DOHH2 (cell line): ENCODE results near the gene LAMA5.

Experiments used
- H3F3A ChIP-seq: fragments of 200-600 bp; sonication (generic), shearing (Covaris generic); 2 replicates; pipeline ENCODE4 v1.6.0; 2016; ENCODE audit warnings: antibody characterized with exemption, mild to moderate bottlenecking; ENCODE audit not compliant: control insufficient read depth, insufficient read depth
- H3K27ac ChIP-seq: fragments of 200-600 bp; sonication (generic); 2 replicates; pipeline ENCODE4 v1.5.1; 2014; ENCODE audit warnings: low read depth, mild to moderate bottlenecking, low read length, moderate library complexity
- H3K27me3 ChIP-seq: fragments of 200-600 bp; sonication (generic); 2 replicates; pipeline ENCODE4 v1.6.1; 2014; ENCODE audit warnings: mild to moderate bottlenecking, low read length, mixed read lengths; ENCODE audit not compliant: control insufficient read depth
- H3K36me3 ChIP-seq: fragments of 200-600 bp; sonication (generic); 2 replicates; pipeline ENCODE4 v1.6.1; 2014; ENCODE audit warnings: mild to moderate bottlenecking, low read length, moderate library complexity, mixed read lengths; ENCODE audit not compliant: control insufficient read depth
- H3K4me1 ChIP-seq: fragments of 200-600 bp; sonication (generic); 2 replicates; pipeline ENCODE4 v1.6.1; 2014; ENCODE audit warnings: mild to moderate bottlenecking, low read length, mixed read lengths; ENCODE audit not compliant: control insufficient read depth
- H3K4me2 ChIP-seq: fragments of 200-600 bp; sonication (generic); 2 replicates; pipeline ENCODE4 v1.6.0; 2014; ENCODE audit warnings: mild to moderate bottlenecking, low read length, moderate library complexity
- H3K4me3 ChIP-seq: fragments of 200-600 bp; sonication (generic); 2 replicates; pipeline ENCODE4 v1.5.1; 2014; ENCODE audit warnings: mild to moderate bottlenecking, low read length, mixed read lengths
- H3K79me2 ChIP-seq: fragments of 200-600 bp; sonication (generic); 2 replicates; pipeline ENCODE4 v1.6.1; 2014; ENCODE audit warnings: mild to moderate bottlenecking, low read length, mixed read lengths; ENCODE audit not compliant: control insufficient read depth
- H3K9me2 ChIP-seq: fragments of 200-600 bp; sonication (generic); replicated peaks from 2 replicates; pipeline ENCODE4 v1.6.1; 2014; ENCODE audit warnings: mild to moderate bottlenecking, low read length, mixed read lengths; ENCODE audit not compliant: control insufficient read depth
- H3K9me3 ChIP-seq: fragments of 200-600 bp; sonication (generic); 2 replicates; pipeline ENCODE4 v1.6.1; 2014; ENCODE audit warnings: antibody characterized with exemption, low read length, mixed read lengths; ENCODE audit not compliant: control insufficient read depth, insufficient read depth
- H4K20me1 ChIP-seq: fragments of 200-600 bp; sonication (generic); 2 replicates; pipeline ENCODE4 v1.6.0; 2014; ENCODE audit warnings: low read depth, mild to moderate bottlenecking, antibody characterized with exemption, low read length, moderate library complexity; ENCODE audit not compliant: control insufficient read depth, insufficient read depth
- EZH2phosphoT487 ChIP-seq: fragments of 200-600 bp; sonication (generic); IDR thresholded peaks from 2 replicates; pipeline ENCODE4 v1.6.1; 2017; ENCODE audit warnings: borderline replicate concordance, mild to moderate bottlenecking, antibody characterized with exemption, low read length, moderate library complexity, mixed read lengths
- TF ChIP-seq, protein P1 (sequence below): fragments of 200-600 bp; sonication (generic); IDR thresholded peaks from one replicate; pipeline ENCODE4 v1.5.1; 2014; ENCODE audit warnings: antibody characterized with exemption, mild to moderate bottlenecking, low read depth, low read length; ENCODE audit not compliant: poor library complexity, severe bottlenecking

Gene LAMA5

DNA sequence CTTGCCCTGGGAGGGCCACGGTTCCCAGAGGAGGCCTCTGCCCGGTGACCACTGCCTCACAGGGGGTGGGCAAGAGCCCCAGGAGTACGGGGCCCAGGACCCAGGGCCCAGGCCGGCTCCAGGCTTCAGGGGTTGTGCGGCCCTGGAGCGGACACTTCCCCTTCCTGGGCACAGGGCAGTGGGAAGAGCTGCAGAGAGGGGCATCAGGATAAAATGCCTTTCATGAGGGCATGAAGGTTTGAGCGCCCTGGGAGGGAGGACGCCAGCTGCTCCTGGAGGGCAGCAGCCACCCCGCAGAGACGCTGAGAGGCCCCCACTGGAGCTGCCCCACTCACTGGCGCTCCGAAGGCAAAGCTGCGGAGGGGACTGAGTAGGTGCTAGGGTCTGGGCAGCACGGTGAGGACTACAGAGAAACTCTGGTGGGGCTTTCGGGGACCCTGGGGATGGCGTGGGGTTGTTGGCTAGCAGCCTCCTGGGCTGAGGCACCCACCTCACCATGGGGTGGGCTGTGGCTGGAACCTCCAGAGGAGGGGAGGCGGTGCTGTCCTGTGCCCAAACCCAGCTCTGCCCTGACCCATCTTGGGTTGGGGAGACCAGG is 10.4 kb downstream of the LAMA5 start:
- Histone ChIP-seq H3K9me3 (no peaks in the 10 kb centered on the region), H3K4me2 (no peak overlapping the region), H3K9me2 (no peaks in the 10 kb centered on the region), H3K4me3 (no peak overlapping the region), H3F3A (no peaks in the 10 kb centered on the region), H3K36me3 (no peaks in the 10 kb centered on the region; the same call in 1 of the 2 replicates), H3K4me1 (peaks cover 17% of the 10 kb centered on the region), H3K79me2 (no peaks in the 10 kb centered on the region), H3K27ac (no peak overlapping the region), H3K27me3 (no peaks in the 10 kb centered on the region), H4K20me1 (no peaks in the 10 kb centered on the region)
- no peak for TF ChIP-seq EZH2phosphoT487
- TF ChIP-seq, protein P1, sequence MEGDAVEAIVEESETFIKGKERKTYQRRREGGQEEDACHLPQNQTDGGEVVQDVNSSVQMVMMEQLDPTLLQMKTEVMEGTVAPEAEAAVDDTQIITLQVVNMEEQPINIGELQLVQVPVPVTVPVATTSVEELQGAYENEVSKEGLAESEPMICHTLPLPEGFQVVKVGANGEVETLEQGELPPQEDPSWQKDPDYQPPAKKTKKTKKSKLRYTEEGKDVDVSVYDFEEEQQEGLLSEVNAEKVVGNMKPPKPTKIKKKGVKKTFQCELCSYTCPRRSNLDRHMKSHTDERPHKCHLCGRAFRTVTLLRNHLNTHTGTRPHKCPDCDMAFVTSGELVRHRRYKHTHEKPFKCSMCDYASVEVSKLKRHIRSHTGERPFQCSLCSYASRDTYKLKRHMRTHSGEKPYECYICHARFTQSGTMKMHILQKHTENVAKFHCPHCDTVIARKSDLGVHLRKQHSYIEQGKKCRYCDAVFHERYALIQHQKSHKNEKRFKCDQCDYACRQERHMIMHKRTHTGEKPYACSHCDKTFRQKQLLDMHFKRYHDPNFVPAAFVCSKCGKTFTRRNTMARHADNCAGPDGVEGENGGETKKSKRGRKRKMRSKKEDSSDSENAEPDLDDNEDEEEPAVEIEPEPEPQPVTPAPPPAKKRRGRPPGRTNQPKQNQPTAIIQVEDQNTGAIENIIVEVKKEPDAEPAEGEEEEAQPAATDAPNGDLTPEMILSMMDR = no peak

GRCh38 chr20:62355878-62356588 is 11.1 kb downstream of the LAMA5 start:
- no peaks in the 10 kb centered on the region for H3K79me2 ChIP-seq
- no peaks in the 10 kb centered on the region for H4K20me1 ChIP-seq
- no peak overlapping the region for H3K27ac ChIP-seq
- no peaks in the 10 kb centered on the region; the same call in 1 of the 2 replicates for H3K36me3 ChIP-seq
- H3K9me2 ChIP-seq = no peaks in the 10 kb centered on the region
- no peak for TF ChIP-seq EZH2phosphoT487
- TF ChIP-seq, protein P1 = no peak
- no peak overlapping the region for H3K4me3 ChIP-seq
- H3K4me1 ChIP-seq = peaks cover 17% of the 10 kb centered on the region
- no peak overlapping the region for H3K4me2 ChIP-seq
- no peaks in the 10 kb centered on the region for H3K27me3 ChIP-seq
- H3K9me3 ChIP-seq = no peaks in the 10 kb centered on the region
- H3F3A ChIP-seq = no peaks in the 10 kb centered on the region

DNA sequence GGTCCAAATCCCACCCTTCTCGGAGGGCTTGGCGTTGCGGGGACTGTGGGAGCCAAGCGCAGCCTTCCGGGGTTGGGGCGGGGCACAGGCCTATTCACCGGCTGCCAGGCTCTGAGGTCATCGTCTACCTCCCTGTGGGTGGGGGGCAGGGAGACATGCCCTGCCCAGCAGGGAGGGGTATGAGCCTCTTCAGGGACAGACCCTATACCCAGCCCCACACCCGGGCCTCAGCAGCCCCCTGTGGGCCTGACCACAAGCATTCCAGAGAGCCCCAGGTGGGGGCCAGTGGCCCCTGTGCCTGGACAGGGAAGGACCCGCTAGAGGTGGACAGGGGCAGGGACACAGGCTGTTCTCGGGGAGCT is 11.6 kb downstream of the LAMA5 start:
- Histone ChIP-seq H3K79me2 (no peaks in the 10 kb centered on the region), H3K9me2 (no peaks in the 10 kb centered on the region), H3K36me3 (no peaks in the 10 kb centered on the region; the same call in 1 of the 2 replicates), H3K4me3 (no peak overlapping the region), H4K20me1 (no peaks in the 10 kb centered on the region), H3K4me2 (no peak overlapping the region), H3K9me3 (no peaks in the 10 kb centered on the region), H3K27ac (no peak overlapping the region), H3K4me1 (peaks cover 17% of the 10 kb centered on the region), H3K27me3 (no peaks in the 10 kb centered on the region), H3F3A (no peaks in the 10 kb centered on the region)
- TF ChIP-seq EZH2phosphoT487 = no peak
- TF ChIP-seq, protein P1 = no peak
